GM21737 (cell line): ENCODE measurements around the gene PGGHG.
A peak's percentile ranks its signal among the peaks of the same experiment; 100 is the strongest.

Experiments
- ATAC-seq: cut with Tn5 transposase; IDR thresholded peaks from one replicate; pipeline ENCODE4 v1.9.1; 2021; ENCODE audit warnings: mild to moderate bottlenecking, moderate library complexity; ENCODE audit not compliant: unreplicated experiment

The PGGHG gene

DNA sequence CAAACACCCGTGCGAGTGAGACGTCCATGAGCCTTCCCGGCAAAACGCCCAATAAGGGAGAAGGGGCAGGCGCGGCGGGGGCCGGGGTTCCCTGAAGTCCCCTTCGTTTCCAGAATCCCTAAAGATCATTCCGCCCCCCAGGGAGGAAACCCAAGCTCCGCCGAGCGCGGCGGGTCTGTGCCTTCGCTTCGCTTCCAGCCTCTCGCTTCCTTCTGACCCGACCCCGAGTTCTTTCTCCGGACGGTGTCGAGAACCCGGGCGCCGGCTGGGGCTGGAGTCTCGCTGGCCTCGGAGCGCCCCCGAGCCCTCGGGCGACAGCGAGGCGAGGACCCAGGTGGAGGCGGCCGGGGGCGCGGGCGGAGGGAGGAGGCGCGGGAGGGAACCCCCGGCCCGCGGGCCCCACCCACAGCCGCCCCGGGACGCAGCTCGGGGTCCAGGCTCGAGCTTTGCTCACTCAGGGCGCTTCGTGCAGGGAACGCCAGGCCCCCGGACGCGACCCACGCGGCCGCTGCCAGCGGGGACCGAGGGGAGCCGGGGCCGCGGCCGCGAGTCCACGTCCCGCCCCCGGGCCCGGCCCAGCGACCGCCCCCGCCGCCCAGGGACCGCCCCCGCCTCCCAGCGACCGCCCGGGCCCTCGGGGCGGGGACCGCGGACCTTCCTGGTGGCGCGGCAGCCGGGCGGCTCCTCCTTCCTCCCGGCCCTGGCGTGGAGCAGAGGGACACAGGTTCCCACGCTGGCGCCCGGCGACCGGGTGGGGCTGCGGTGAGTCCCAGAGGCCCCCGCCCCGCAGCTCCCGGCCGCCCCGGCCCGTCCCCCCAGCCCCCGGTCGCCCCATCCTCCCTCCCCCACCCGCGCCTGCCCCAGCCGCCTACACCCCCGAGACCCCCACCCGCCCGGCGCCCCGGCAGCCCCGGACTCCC is at the start of gene PGGHG:
Gene PGGHG (plus strand): TSS at position 649 of the 920 bp plus-strand sequence. CDS start 691 bp downstream, outside the sequence.
- ATAC-seq, result peak; percentile 54

DNA sequence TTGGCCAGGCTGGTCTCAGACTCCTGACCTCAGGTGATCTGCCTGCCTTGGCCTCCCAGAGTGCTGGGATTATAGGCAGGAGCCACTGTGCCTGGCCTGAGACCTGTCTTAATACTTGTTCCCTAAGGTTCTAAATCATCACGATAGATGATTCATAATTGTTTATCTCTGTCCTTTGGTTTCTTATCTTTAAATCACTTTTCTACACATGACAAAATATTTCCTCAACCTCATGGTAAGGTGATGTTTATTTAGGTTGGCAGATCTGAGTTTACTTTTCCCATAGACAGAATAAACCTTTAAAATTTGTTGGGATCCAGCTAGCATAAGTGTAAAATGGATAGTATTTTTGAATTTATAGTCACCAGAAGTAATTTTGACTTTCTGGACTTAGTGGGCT is 48.6 kb upstream of the PGGHG start:
- ATAC-seq, result no peak

DNA sequence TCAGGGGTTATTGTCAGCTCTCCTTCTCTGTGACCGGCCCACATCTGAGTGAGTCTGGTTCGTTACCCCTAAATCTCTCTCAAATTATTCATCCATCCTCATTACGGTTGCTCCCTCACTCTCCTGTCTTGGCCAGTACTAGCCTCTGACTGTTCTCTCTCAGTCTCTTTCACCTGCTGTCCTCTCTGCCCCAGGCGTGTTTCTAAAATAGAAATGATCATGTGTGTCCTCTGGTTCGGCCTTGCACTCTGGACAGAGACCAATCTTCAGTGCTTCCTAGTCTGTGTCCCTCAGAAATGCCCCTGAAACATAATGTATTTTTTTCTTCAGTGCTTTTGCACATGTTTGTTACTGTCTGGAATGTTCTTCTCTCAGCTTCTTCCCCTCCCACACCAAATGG is 47.3 kb upstream of the PGGHG start:
- no peak for ATAC-seq

DNA sequence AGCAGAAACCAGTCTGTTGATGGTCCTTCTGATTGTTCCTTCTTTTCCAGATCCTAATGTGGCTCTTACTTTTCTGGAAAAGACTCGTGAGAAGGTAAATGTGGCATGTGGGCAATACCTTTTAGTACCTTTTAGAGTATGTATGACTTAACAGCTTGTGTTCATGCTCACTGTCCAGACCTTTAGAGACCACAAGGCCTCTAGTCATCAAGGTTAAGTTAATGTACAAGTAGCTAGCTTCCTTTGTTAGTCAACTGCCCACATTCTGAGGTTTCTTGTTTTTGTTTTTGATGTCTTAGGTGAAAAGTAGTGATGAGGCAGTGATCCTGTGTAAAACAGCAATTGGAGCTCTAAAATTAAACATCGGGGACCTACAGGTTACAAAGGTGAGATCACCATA is 44.5 kb upstream of the PGGHG start:
- no peak for ATAC-seq

DNA sequence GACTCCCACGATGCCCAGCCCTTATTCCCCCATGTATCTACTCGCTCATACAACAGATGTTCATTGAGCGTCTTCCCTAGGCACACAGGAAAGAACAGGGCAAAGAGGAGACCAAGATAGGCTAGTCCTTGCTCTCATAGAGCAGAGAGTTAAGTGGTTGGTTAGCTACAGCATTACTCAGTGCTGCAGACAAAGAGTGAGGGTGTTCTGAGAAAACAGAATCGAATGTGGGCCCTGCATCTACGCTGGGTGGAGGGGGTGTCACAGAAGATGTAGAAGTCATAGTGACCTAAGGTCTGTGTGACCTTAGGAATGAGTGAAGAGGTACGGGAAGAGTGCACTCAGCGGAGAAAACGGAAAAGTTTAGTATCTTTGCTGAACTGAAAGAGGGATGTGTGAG is 39.9 kb upstream of the PGGHG start:
- no peak for ATAC-seq

DNA sequence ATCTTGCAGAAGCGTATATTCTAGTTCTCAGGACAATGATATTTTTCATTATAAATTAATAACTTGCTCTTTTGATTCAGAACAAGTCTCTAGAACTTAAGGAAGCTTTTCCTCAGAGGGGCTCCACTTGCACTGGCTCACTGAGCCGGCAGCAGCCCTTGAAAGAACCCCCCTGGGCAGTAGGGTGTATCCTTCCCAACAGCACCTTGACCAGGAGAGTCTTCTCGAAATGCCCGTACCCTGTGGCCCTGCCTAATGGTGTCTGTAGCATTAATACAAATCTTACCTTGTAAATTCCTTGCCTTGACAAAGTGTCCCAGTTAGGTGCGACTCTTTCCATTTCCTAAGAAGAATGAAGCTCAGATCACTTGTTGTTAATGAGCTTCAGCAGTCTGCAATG is 38.7 kb upstream of the PGGHG start:
- ATAC-seq, result no peak

DNA sequence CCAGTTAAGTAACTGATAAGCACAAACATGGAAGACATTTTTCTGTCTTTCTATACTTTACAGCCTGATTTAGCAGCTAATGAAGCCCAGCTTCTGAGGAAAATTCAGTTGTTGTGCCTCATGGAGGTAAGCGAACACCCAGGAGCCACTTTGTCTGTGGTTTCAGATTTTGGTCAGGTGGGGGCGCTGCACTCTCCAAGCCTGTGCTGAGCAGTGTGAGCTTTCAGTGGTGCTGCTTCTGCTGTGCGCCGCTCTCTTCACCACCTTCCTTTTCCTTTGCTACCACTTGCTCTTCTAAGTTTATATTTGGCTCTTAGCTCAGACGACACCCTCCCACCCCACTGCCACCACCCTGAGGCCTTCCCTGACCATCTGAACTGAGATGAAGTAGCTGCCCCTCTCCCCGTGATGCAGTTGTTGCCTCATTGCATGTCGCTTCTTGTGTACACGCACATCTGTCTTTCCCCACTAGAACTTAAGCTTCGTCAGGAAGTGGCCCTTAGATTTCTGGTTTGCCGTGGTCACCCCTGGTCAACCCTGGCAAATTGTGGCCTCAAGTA is 38.1 kb upstream of the PGGHG start:
- no peak for ATAC-seq

DNA sequence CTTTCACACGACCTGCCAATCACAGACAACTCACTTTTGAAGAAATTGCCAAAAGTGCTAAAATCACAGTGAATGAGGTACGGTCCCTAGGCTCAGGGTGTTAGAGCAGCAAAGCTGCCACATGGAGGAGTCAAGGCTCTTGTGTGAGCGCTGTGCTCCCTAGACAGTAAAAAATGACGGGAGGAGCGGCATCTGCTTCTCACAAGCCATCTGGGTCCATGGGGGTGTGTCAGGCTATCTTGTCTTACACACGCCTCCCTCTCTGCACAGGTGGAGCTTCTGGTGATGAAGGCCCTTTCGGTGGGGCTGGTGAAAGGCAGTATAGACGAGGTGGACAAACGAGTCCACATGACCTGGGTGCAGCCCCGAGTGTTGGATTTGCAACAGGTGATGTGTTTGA is 37.4 kb upstream of the PGGHG start:
- ATAC-seq, result no peak

DNA sequence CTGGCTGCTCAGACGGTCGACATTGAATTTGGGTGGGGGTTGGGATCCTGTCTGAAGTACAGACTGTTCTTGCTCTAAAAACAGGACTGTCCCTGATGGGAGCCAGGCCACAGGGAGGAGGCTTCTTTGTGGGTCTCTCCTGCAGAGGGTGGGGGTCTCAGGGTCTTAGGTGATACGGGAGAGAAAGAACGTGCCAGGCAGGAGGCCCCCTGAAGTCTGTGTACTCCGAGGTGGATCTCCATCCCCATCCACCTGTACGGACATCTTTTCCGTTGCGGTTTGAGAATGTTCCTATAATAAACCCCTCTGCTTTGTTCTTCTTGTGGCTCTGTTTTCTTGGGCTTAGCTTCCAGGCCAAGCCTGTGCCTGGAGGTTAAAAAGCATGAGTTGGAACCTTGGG is 36.3 kb upstream of the PGGHG start:
- no peak for ATAC-seq

DNA sequence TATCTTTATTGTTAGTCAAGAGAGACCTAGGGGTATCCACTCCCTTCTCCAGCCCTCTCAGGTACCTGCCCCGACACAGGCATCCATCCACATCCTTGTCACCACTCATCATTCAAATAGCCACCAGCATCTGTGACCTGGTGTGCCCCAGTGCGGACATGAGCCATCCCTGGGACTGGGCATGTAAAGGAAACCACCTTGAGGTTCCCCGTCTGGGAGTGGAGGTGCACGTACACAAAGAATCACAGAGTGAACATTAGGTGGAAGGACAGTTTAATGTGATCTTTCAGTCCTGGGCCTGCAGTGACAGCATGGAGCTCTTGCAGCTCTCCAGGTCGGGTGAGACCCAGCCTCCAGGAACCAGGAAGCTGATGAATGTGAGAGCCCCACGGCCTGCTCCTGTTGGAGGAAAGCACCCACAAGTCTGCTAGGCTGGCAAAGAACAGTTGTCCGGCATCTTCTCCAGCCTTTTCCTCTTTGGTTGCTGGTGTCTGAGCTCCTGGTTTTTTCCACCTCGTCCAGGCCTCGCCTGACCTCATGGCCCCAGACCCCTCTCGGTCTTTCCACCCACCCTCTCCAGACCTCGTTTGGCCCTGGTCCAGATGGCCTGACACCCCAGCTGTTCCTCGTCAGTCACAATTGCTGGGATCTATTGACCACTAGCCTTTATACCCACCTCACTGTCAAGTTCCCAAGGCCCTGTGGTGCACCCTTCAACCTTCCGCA is 35.6 kb upstream of the PGGHG start:
- ATAC-seq, result no peak

DNA sequence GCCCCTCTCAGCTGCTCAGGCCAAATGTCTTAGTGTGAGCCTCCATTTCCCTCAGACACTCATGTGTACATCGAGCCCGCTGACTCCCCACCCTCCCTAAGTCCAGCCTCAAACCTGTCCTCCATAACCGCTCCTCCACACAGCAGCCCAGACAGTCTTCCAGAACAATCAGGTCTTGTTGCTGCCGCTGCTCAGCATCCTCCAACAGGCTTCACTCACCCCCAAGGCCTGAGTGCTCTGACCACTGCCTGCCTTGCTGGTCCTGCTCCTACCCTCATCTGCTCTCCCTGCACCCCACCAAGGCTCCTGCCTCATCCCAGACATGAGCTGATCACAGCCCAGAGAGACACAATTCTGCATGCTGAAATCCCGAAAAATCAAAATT is 35.0 kb upstream of the PGGHG start:
- ATAC-seq, result no peak

DNA sequence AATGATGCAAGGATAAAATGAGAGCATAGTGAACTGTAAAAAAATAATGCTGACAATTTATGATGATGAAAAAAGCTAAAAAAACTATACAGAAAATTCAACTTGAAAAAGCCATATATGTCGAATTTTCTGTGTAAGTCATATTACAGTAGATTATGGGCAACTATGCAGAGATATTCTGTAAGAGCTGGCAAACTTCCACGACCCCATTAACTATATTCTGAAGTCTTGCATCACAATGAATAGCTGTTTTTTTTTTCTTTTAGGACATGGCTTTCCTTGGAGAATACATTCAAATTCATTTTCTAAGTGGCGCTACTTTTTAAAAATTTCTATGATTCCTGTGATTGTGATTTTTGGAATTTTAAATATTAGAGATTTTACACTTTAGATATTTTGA is 33.8 kb upstream of the PGGHG start:
- ATAC-seq, result no peak

DNA sequence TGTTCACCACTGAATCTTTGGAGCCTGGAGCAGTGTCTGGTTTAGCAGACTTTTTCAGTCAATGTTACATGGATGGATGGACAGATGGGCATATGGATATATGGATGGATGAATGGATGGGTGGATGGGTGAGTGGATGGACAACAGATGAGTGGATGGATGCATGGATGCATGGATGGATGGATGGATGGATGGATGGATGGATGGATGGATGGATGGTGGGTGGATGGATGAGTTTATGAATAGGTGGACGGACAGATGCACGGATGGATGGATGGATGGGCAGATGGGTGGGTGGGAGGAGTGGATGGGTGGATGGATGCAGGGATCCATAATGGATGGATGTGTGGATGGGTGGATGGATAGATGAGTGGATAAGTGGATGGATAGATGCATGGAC is 33.1 kb upstream of the PGGHG start:
- no peak for ATAC-seq

DNA sequence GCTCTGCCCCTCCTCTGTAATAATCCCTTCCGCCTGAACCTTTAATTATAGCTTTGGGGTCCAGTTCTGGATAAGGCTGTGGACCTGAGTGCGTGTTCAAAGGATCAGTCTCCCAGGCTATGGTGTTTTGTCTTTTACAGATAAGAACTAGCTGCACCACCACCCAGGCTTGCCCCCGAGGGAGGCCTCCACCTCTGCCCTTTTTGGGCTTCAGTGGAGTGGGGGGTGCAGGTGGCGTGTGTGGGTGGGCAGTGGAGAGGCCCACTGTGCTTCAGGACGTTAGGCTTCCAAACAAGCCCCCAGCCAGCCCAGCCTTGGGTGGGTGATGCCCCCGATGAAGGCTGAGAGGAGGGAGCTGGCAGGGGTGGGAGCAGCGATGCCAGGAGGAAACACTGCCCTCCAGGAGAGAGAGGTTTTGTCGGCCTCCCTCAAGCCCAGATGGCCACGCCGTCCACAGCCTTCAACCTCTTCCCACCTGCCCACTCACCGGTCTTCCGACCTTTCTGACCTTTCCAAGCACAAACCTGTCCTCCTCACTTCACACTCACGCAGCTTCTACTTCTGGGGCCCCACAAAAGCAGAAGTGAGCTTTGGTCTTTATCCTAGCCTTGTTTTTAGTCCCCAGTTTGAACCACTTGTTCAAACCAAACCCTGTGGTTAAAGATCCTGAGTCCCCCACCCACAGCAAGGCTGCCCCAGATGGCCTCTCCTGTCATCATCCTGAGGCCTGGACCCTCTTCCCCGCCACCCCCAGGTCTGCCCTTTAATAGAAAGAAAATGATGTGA is 31.8 kb upstream of the PGGHG start:
- ATAC-seq, result no peak

DNA sequence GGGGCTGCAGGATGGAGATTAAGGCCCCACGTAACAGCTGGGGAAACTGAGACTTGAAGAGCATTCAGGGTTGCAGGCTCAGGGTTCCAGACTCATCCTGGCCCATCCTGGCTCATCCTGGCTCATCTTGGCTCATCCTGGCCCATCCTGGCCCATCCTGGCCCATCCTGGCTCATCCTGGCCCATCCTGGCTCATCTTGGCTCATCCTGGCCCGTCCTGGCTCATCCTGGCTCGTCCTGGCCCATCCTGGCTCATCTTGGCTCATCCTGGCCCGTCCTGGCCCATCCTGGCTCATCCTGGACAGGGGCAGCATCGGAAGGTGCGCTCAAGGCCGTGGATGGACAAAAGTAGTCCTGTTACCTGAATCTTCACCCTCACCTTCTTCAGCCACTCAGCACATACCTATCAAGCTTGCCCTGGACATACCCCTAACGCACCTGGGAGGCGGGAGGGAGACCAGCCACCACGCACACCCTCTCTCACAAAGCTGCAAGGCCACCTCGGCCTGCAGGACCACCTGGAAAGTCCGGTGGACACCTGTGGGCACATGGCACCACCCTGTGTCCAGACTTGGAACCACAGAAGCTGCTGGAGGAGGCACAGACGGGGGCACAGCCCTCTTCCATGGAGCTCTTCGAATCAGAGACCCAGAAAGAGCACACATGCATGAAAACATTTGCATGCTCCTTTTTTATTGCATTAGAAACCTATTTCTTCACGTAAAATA is 31.0 kb upstream of the PGGHG start:
- ATAC-seq, result no peak

DNA sequence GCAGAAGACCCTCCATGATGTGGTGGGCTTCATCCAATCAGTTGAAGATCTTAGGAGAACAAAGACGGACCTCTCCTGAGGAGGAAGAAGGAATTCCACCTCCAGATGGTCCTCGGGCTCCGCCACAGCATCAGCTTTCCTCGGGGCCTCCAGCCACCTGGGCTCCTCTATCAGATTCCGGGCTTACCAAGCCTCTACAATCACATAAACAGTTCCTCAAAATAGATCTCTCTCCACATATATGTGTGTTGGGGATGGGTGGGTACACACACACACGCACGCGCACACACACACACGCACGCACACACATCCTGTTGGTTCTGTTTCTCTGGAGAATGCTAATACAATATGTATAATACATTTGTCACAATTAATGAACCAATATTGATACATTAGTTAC is 29.5 kb upstream of the PGGHG start:
- ATAC-seq, result no peak

DNA sequence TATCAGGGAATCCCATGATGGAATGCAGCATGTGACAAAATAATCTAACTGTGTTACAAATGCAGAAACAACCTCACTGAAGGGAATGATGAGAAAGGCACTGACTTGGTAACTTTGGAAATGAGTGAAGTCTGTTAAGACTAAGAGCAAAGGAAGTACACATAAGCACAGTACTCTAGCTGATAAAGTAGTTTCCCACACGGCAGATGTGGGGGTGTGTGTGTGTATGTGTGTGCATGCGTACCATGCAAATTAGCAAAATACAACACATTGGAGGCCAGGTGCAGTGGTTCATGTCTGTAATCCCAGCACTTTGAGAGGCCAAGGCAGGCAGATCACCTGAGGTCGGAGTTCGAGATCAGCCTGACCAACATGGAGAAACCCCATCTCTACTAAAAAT is 27.3 kb upstream of the PGGHG start:
- no peak for ATAC-seq

DNA sequence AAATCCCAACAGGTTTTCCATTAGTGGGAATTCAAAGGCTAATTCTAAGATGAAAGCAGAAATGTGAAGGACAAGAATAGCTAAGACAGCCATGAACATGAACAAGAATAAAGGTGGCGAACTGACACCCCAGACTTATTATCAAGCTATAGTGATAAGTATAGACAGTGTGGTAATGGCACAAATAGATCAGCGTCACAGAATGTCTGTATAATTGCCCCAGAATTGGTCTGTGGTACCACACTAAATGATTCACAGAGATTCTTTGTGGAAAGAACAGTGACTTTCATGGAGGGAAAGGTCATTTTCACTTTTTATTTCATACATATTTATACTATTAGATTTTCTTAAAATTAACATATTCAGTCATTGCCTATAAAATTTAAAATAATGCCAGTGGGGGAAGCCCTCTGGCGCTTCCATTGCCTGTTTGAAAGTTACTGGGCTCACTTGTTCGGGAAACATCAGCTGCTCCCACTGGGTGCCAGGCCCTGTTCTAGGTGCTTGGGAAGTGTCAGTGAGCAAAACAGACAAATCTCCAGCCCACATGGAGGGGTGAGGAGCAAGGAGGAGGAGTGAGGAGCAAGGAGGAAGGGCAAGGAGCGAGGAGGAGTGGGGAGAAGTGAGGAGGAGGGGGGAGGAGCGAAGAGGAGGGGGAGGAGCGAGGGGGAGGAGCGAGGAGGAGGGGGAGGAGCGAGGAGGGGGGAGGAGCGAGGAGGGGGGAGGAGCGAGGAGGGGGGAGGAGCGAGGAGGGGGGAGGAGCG is 22.1 kb upstream of the PGGHG start:
- no peak for ATAC-seq

DNA sequence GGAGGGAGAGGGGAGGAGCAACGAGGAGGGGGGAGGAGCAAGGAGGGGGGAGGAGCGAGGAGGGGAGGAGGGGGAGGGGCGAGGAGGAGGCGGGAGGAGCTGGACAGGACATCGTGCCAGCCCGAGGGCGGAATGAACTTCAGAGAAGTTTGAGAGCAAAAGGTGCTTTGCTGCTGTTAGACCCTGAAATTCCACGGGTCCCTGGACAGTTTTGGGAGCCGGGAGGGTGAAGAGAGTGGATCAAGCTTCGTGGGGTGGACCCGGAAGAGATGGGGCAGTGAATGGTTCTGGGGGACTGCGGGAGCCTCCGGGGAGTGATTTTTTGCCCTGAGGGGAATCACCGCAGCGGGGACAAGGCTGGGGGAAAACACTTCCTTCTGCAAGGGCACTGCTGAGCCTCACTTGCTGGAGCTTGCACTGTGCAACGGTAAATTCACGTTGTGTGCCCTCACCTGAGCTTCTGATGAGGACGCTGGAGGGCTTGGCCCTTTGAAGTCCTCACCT is 21.4 kb upstream of the PGGHG start:
- no peak for ATAC-seq

DNA sequence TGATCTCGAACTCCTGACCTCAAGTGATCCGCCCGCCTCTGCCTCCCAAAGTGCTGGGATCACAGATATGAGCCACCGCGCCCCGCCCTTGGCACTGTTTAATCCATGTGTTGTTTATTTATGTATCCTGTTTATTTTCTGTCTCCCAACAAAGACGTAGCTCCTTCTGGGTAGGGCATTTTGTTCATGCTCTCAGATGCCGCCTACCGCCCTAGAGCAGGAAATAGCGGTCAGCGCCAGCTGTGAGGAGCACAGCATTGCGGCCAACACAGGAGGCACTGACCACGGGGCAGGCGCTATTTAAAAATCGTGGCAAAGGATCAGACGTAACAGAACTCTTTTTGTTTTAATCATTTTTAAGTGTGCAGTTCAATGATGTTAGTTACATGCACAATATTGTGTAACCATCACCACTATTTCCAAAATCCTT is 20.2 kb upstream of the PGGHG start:
- peak; percentile 46 for ATAC-seq
